HepG2 (cell line): ENCODE results near the gene TBX10. TPM values are rescaled to one million over a fixed set of nuclear protein-coding genes. Genes with fewer than 3 reads are reported as not detected.

ENCODE experiments used
- ATAC-seq: fragments of 200-7000 bp; cut with Tn5 transposase; 3 replicates; pipeline ENCODE4 v1.9.1; 2020; ENCODE audit warnings: mild to moderate bottlenecking, moderate library complexity
- BruUV-seq: library from RNA; stranded (reverse); fragments of 400-500 nt; replicated peaks from 2 replicates; lab custom pipeline; 2021; lab: Mats Ljungman, UMichigan
- CTCF ChIA-PET: fragments of 300-600 bp; formaldehyde crosslinking; extraction: SDS; loops from one replicate; lab custom pipeline; 2021; ENCODE audit warnings: low total read pairs, inconsistent platforms, low intra/inter-chr PET ratio; lab: Yijun Ruan, JAX
- POLR2A ChIA-PET: fragments of 350-600 bp; sonication (Branson Sonifier 250); formaldehyde crosslinking; loops from one replicate; lab custom pipeline; 2020; ENCODE audit warnings: antibody characterized with exemption, inconsistent platforms; lab: Yijun Ruan, JAX
- DNase-seq: peaks from one replicate; pipeline ENCODE4 v3.0.0-alpha.2; 2015; ENCODE audit warnings: low spot score
- FAIRE-seq: peaks from 3 replicates; lab custom pipeline; 2011; peaks lifted over from hg19 to GRCh38; lab: Jason Lieb, UNC
- H2AFZ ChIP-seq: one replicate; pipeline ENCODE4 v1.6.1; 2011; ENCODE audit warnings: low read length, inconsistent platforms
- H3K27ac ChIP-seq: fragments of 300-600 bp; 3 replicates; pipeline ENCODE4 v1.8.0; 2011; ENCODE audit warnings: mixed run types, mild to moderate bottlenecking, mixed read lengths, low read length, inconsistent platforms; ENCODE audit not compliant: insufficient read depth; ENCODE audit errors: extremely low read length
- H3K27me3 ChIP-seq, 2 experiments: fragments of 200-600 bp in 1 of 2; 2 replicates in 1 of 2; 3 replicates in 1 of 2; pipeline versions ENCODE4 v1.6.0 to v1.8.0; 2011; ENCODE audit warnings: low read length in 2 of 2, mild to moderate bottlenecking in 2 of 2, moderate library complexity in 2 of 2, inconsistent platforms in 1 of 2; ENCODE audit not compliant: insufficient read depth in 2 of 2, control insufficient read depth in 1 of 2
- H3K36me3 ChIP-seq, 2 experiments: fragments of 200-600 bp in 1 of 2; replicated peaks in 1 of 2; 2 replicates in 1 of 2; 3 replicates in 1 of 2; pipeline versions ENCODE4 v1.5.1 to v1.8.0; 2011; ENCODE audit warnings: low read length in 2 of 2, inconsistent platforms in 1 of 2; ENCODE audit not compliant: insufficient read depth in 2 of 2, control insufficient read depth in 1 of 2
- H3K4me1 ChIP-seq: 2 replicates; pipeline ENCODE4 v1.5.1; 2012; ENCODE audit warnings: low read length, inconsistent platforms; ENCODE audit not compliant: insufficient read depth
- H3K4me2 ChIP-seq: 2 replicates; pipeline ENCODE4 v1.6.0; 2011; ENCODE audit warnings: low read depth, low read length, inconsistent platforms
- H3K4me3 ChIP-seq, 3 experiments: fragments of 200-600 bp in 1 of 3; sonication (generic), shearing (Covaris generic) in 1 of 3; replicated peaks in 1 of 3; 2 replicates each; pipeline ENCODE4 v1.5.1; 2011 to 2016; ENCODE audit warnings: low read length in 3 of 3, inconsistent platforms in 2 of 3, low read depth in 2 of 3, mild to moderate bottlenecking in 2 of 3, control low read depth in 1 of 3, mixed read lengths in 1 of 3; ENCODE audit not compliant: insufficient read depth in 1 of 3
- H3K79me2 ChIP-seq: one replicate; pipeline ENCODE4 v1.6.1; 2011; ENCODE audit warnings: low read length, inconsistent platforms; ENCODE audit not compliant: insufficient read depth
- H3K9ac ChIP-seq: 2 replicates; pipeline ENCODE4 v1.6.0; 2011; ENCODE audit warnings: mild to moderate bottlenecking, low read depth, low read length, inconsistent platforms; ENCODE audit not compliant: insufficient read depth
- H3K9me3 ChIP-seq: 2 replicates; pipeline ENCODE4 v1.5.1; 2012; ENCODE audit warnings: mild to moderate bottlenecking, low read length
- H4K20me1 ChIP-seq: 2 replicates; pipeline ENCODE4 v1.6.0; 2011; ENCODE audit warnings: inconsistent platforms, mild to moderate bottlenecking, low read length, moderate library complexity; ENCODE audit not compliant: insufficient read depth
- ELF4 ChIP-seq: sonication (generic); formaldehyde crosslinking; IDR thresholded peaks from 2 replicates; pipeline ENCODE4 v1.5.0; 2020; ENCODE audit warnings: missing genetic modification reagents, mild to moderate bottlenecking, moderate library complexity, borderline replicate concordance
- HMG20B ChIP-seq: conservative IDR thresholded peaks from 2 replicates; pipeline ENCODE4 v1.6.1; 2016; ENCODE audit warnings: missing genetic modification reagents, missing compliant biosample characterization
- HNRNPH1 ChIP-seq: fragments of 200-400 bp; formaldehyde crosslinking; optimal IDR thresholded peaks from 2 replicates; pipeline ENCODE3; 2017; ENCODE audit warnings: mild to moderate bottlenecking, low read depth, low read length
- WIZ ChIP-seq: sonication (generic); formaldehyde crosslinking; IDR thresholded peaks from 2 replicates; pipeline ENCODE4 v1.5.1; 2020; ENCODE audit warnings: mild to moderate bottlenecking, missing genetic modification reagents
- ZNF546 ChIP-seq: sonication (generic); formaldehyde crosslinking; conservative IDR thresholded peaks from 2 replicates; pipeline ENCODE4 v1.8.1; 2023; ENCODE audit warnings: mild to moderate bottlenecking, missing genetic modification reagents
- ZNF549 ChIP-seq: sonication (generic); formaldehyde crosslinking; IDR thresholded peaks from 2 replicates; pipeline ENCODE4 v1.5.0; 2020; ENCODE audit warnings: missing genetic modification reagents
- ZNF558 ChIP-seq: sonication (generic); formaldehyde crosslinking; IDR thresholded peaks from 2 replicates; pipeline ENCODE4 v1.9.0; 2022; ENCODE audit warnings: mild to moderate bottlenecking, missing genetic modification reagents, borderline replicate concordance
- WGBS: methylation state at CpG from one replicate; pipeline ENCODE4 v1.1.6; 2017; ENCODE audit warnings: low lambda C conversion rate; 5-methylcytosine and 5-hydroxymethylcytosine counted together
- in situ Hi-C: cut with HindIII; loops from 2 replicates; pipeline ENCODE4 v1.10.0; 2017; ENCODE audit warnings: low pct_unique_long_range_greater_than_20kb; ENCODE audit not compliant: extremely low pct_ligation_motif_present
- intact Hi-C: fragments of 100-400 bp; cut with micrococcal nuclease; formaldehyde crosslinking; loops from one replicate; pipeline ENCODE4 v1.10.0; 2022; ENCODE audit not compliant: unreplicated experiment
- polyA plus RNA-seq, 8 experiments: library from polyadenylated mRNA; depleted of rRNA in 3 of 8; stranded (reverse) in 7 of 8; unstranded in 1 of 8; fragments of >200 nt; fragmentation: Illumina TruSeq in 4 of 8; extraction: Trizol in 4 of 8; gene quantifications; 2 replicates each; pipeline versions ENCODE4 v1.2.1 to v1.2.3, GENCODE V29; 2011 to 2016; ENCODE audit warnings: low read depth in 4 of 8, missing spikeins in 1 of 8, mixed read lengths in 1 of 8; ENCODE audit not compliant: insufficient read depth in 1 of 8
- total RNA-seq, 5 experiments: library from RNA; depleted of rRNA; stranded (reverse); fragments of >200 nt; fragmentation: Illumina TruSeq; extraction: Trizol; gene quantifications; 2 replicates each; pipeline ENCODE4 v1.2.3, GENCODE V29; 2016; ENCODE audit warnings: low read depth in 1 of 5
- TF ChIP-seq, protein P1 (sequence below): sonication (generic); formaldehyde crosslinking; IDR thresholded peaks from 2 replicates; pipeline ENCODE4 v1.5.0; 2020; ENCODE audit warnings: mild to moderate bottlenecking, missing genetic modification reagents
- TF ChIP-seq, protein P2 (sequence below): sonication (generic); formaldehyde crosslinking; IDR thresholded peaks from 2 replicates; pipeline ENCODE4 v1.4.0; 2020; ENCODE audit warnings: missing genetic modification reagents

The TBX10 gene
- total and polyA plus RNA-seq, 2 of the 13 experiments (the other 11 are each of a cell fraction or from before 2014, with no cell fraction given), result 0.27 to 1.7 TPM

DNA sequence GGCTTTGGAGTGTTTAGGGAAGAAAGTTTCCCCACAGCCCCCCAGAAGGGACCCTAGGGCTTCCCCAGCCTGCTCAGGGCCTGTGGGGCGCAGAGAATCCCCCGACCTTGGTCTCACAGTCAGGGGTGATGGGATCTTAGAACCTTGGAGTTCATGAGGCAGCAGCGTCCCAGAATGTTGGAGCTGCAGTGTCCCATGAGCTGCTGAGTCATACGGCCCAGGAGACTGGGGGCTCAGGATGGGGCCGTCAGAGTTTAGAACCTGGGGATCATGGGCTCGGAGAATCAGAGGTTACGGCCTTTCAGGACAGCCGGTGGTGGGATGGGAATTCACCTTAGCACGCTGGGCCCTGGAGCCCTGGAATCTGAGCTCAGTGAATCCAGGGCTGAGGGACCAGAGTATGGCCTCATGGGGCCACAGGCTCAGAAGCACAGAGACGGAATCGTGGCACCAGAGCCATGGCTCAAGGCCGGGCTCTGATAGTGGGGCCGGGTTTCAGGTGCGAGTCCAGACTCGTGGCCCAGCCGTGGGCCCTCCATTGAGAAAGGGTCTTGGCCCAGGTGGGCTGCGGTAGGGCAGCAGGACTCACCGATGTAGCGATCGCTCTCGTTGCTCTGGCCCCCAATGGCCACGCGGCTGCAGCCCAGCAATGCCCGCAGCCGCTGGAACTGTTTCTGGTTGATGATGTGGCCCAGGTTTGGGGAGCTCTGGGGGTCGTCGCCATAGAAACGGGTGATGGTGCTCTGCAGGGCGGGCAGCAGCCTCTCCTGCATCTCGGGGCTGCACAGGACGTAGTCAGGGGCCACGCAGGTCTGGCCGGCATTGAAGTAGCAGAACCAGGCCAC, 25.4 kb upstream of the TBX10 start (continued):
- TF ChIP-seq, protein P1, sequence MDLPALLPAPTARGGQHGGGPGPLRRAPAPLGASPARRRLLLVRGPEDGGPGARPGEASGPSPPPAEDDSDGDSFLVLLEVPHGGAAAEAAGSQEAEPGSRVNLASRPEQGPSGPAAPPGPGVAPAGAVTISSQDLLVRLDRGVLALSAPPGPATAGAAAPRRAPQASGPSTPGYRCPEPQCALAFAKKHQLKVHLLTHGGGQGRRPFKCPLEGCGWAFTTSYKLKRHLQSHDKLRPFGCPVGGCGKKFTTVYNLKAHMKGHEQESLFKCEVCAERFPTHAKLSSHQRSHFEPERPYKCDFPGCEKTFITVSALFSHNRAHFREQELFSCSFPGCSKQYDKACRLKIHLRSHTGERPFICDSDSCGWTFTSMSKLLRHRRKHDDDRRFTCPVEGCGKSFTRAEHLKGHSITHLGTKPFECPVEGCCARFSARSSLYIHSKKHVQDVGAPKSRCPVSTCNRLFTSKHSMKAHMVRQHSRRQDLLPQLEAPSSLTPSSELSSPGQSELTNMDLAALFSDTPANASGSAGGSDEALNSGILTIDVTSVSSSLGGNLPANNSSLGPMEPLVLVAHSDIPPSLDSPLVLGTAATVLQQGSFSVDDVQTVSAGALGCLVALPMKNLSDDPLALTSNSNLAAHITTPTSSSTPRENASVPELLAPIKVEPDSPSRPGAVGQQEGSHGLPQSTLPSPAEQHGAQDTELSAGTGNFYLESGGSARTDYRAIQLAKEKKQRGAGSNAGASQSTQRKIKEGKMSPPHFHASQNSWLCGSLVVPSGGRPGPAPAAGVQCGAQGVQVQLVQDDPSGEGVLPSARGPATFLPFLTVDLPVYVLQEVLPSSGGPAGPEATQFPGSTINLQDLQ (CRISPR knock-in tag), result no peak
- TF ChIP-seq ZNF546 (CRISPR knock-in tag) (no peak), HNRNPH1 (no peak), ZNF558 (CRISPR knock-in tag) (no peak)

DNA sequence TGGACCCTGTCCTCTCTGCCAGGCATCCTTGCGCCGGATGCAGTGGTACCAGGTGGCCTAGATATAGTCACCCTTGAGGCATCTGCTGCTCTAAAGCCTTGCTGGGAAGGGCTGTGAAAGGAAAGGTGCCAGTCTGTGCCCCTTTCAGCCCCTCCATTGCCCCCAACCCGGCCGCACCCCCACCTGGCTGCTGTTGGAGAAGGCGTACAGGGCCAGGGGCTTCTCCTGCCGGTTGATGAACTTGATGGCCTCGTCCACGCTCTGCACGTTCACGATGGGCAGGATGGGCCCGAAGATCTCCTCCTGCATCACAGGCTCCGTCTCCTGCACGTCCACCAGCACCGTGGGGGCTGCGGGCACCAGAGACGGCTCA, 24.6 kb upstream of the TBX10 start:
- Histone ChIP-seq H4K20me1 (no peaks in the 10 kb centered on the region), H3K27me3 (peaks cover 1 to 17% of the 10 kb centered on the region in 2 experiments; a peak in 3 of 5 replicates), H3K36me3 (no peaks in the 10 kb centered on the region), H3K27ac (no peak overlapping the region), H3K9me3 (no peaks in the 10 kb centered on the region), H2AFZ (no peak overlapping the region), H3K79me2 (no peaks in the 10 kb centered on the region), H3K4me1 (peaks cover 2% of the 10 kb centered on the region), H3K4me2 (no peak overlapping the region), H3K4me3 (no peak overlapping the region), H3K9ac (no peak overlapping the region)
- FAIRE-seq (no peak), ATAC-seq (no peak), DNase-seq (no peak)
- ChIA-PET POLR2A (no interaction called here), CTCF (no interaction called here)
- BruUV-seq, result no TSS peak
- 42% methylated on average over 3 of the region's 16 CpGs for WGBS
- in situ Hi-C loops, result loop anchor here (25.0 kb wide), 1 partner anchor 123 kb away; no protein-coding TSS in a partner anchor
- intact Hi-C loops, result no loop called here
- TF ChIP-seq HMG20B (CRISPR knock-in tag), result no peak
- TF ChIP-seq, protein P2, sequence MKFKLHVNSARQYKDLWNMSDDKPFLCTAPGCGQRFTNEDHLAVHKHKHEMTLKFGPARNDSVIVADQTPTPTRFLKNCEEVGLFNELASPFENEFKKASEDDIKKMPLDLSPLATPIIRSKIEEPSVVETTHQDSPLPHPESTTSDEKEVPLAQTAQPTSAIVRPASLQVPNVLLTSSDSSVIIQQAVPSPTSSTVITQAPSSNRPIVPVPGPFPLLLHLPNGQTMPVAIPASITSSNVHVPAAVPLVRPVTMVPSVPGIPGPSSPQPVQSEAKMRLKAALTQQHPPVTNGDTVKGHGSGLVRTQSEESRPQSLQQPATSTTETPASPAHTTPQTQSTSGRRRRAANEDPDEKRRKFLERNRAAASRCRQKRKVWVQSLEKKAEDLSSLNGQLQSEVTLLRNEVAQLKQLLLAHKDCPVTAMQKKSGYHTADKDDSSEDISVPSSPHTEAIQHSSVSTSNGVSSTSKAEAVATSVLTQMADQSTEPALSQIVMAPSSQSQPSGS, result no peak
- no peak for TF ChIP-seq ZNF549 (CRISPR knock-in tag)
- TF ChIP-seq ELF4 (CRISPR knock-in tag), result no peak
- no peak for TF ChIP-seq WIZ
- TF ChIP-seq, all 625 proteins: peak for 0
